Measurements from ENCODE around the gene SCUBE1. TPM values are rescaled to one million over a fixed set of nuclear protein-coding genes. Genes with fewer than 3 reads are reported as not detected.

The SCUBE1 gene
- total RNA-seq, 1 experiment from 2014 or later = 3.9 TPM

- BruUV-seq (replicated peaks) = no TSS peak
- Histone ChIP-seq H3K4me1 (ENCODE audit: control insufficient read depth in 1 of 2, insufficient read depth in 2 of 2, low read length in 2 of 2) (peaks cover 2 to 23% of the 10 kb centered on the region in 2 experiments; a peak in 3 of 4 replicates), H4K20me1 (ENCODE audit: insufficient read depth) (no peaks in the 10 kb centered on the region), H3K9ac (ENCODE audit: low read length) (no peak overlapping the region), H3K27me3 (ENCODE audit: insufficient read depth, low read length) (no peaks in the 10 kb centered on the region), H3K9me3 (ENCODE audit: control insufficient read depth in 1 of 2, insufficient read depth in 1 of 2, low read depth in 1 of 2, low read length in 2 of 2) (no peaks in the 10 kb centered on the region), H3K4me3 (replicated peaks in 1 of 2; ENCODE audit: low read depth in 1 of 2, low read length in 2 of 2) (no peak overlapping the region), H3K79me2 (ENCODE audit: insufficient read depth, low read length) (peaks cover 36% of the 10 kb centered on the region), H3K4me2 (ENCODE audit: low read length) (no peak overlapping the region), H2AFZ (ENCODE audit: low read depth, low read length, poor library complexity, severe bottlenecking) (no peak overlapping the region), H3K9me2 (ENCODE audit: insufficient read depth) (no peaks in the 10 kb centered on the region), H3K36me3 (ENCODE audit: control insufficient read depth in 1 of 2, insufficient read depth in 2 of 2, low read length in 2 of 2) (peaks cover 2 to 8% of the 10 kb centered on the region in 2 experiments; a peak in 3 of 4 replicates), H3K27ac (ENCODE audit: low read depth, low read length) (no peak overlapping the region)
- RAD21 ChIA-PET (ENCODE audit: low non-redundant PET in 1 of 2, low total read pairs in 2 of 2, uncharacterized antibody in 2 of 2, unreplicated experiment in 2 of 2) = no interaction called here
- POLR2A ChIA-PET = no interaction called here
- DNase-seq (ENCODE audit: low read depth, low spot score) = no peak
- CTCF ChIA-PET = no interaction called here
- no peak for ATAC-seq
- intact Hi-C loops (cut with micrococcal nuclease) = no loop called here
- TF ChIP-seq POLR2A (IDR thresholded peaks at IDR 0.05; ENCODE audit: borderline replicate concordance, extremely low read depth, insufficient read depth, insufficient read length) (no peak), CEBPB (IDR thresholded peaks at IDR 0.05; ENCODE audit: low read depth) (no peak), ELF1 (IDR thresholded peaks at IDR 0.05; ENCODE audit: borderline replicate concordance, low read depth) (no peak), FOSL1 (IDR thresholded peaks at IDR 0.05; ENCODE audit: low read depth) (no peak), YY1 (IDR thresholded peaks at IDR 0.05; ENCODE audit: extremely low read depth, insufficient replicate concordance, low read depth, low read length) (no peak), EZH2 (IDR thresholded peaks at IDR 0.05) (no peak), CTCF (IDR thresholded peaks at IDR 0.05 in 2 of 3, conservative IDR thresholded peaks at IDR 0.05 in 1 of 3; ENCODE audit: borderline replicate concordance in 1 of 3, insufficient read depth in 1 of 3, low read depth in 2 of 3, low read length in 2 of 3) (no peak), CBX3 (IDR thresholded peaks at IDR 0.05; ENCODE audit: low read depth) (no peak), POLR2AphosphoS5 (IDR thresholded peaks at IDR 0.05; ENCODE audit: low read depth, low read length) (no peak), TCF7L2 (IDR thresholded peaks at IDR 0.05; ENCODE audit: borderline replicate concordance, extremely low read depth, insufficient read depth, insufficient read length) (no peak)
Measured at GRCh38 chr22:43158778-43159483, 184.2 kb downstream of the SCUBE1 start.

All from HCT116 (cell line).